ENCODE results near the gene SDK1.

Gene SDK1

GRCh38 chr7:4244041-4244440 is 943.0 kb downstream of the SDK1 start (continued):
- no peak for TF ChIP-seq CTCF (tag by site-specific recombination; IDR thresholded peaks at IDR 0.05)
- TF ChIP-seq ZNF18 (tag by site-specific recombination; IDR thresholded peaks at IDR 0.05), result no peak
- no peak for TF ChIP-seq ZNF555 (tag by site-specific recombination; conservative IDR thresholded peaks at IDR 0.05)
- no peak for TF ChIP-seq ZNF148 (tag by site-specific recombination; IDR thresholded peaks at IDR 0.05; ENCODE audit: borderline replicate concordance)
- TF ChIP-seq KLF17 (tag by site-specific recombination; IDR thresholded peaks at IDR 0.05), result no peak
- no peak for TF ChIP-seq REST (tag by site-specific recombination; IDR thresholded peaks at IDR 0.05)
- no peak for TF ChIP-seq ZNF623 (tag by site-specific recombination; IDR thresholded peaks at IDR 0.05)
- TF ChIP-seq ZFP37 (tag by site-specific recombination; IDR thresholded peaks at IDR 0.05), result no peak

GRCh38 chr7:4244635-4245034 is 943.6 kb downstream of the SDK1 start:
- Histone ChIP-seq H3K36me3 (ENCODE audit: control insufficient read depth in 2 of 2, insufficient read depth in 1 of 2, low read length in 2 of 2) (no peaks in the 10 kb centered on the region), H3K9me3 (ENCODE audit: control insufficient read depth, insufficient read depth, low read depth, low read length) (no peaks in the 10 kb centered on the region), H3K27ac (ENCODE audit: extremely low read depth, low read depth, low read length) (no peak overlapping the region), H3K4me3 (ENCODE audit: low read depth, low read length) (no peak overlapping the region), H3K4me1 (ENCODE audit: control insufficient read depth, insufficient read depth, low read length) (no peaks in the 10 kb centered on the region)
- POLR2A ChIA-PET, result no interaction called here
- CTCF ChIA-PET, result no interaction called here
- TF ChIP-seq ZNF341 (tag by site-specific recombination; IDR thresholded peaks at IDR 0.05; ENCODE audit: low read depth), result no peak
- no peak for TF ChIP-seq KLF7 (tag by site-specific recombination; IDR thresholded peaks at IDR 0.05; ENCODE audit: borderline replicate concordance)
- TF ChIP-seq ZNF121 (tag by site-specific recombination; IDR thresholded peaks at IDR 0.05), result no peak
- no peak for TF ChIP-seq KLF9 (tag by site-specific recombination; IDR thresholded peaks at IDR 0.05; ENCODE audit: low read depth)
- TF ChIP-seq ZNF776 (tag by site-specific recombination; IDR thresholded peaks at IDR 0.05; ENCODE audit: borderline replicate concordance), result no peak
- TF ChIP-seq IKZF3 (tag by site-specific recombination; IDR thresholded peaks at IDR 0.05), result no peak
- TF ChIP-seq SCRT1 (tag by site-specific recombination; IDR thresholded peaks at IDR 0.05; ENCODE audit: borderline replicate concordance), result no peak
- TF ChIP-seq ZBTB10 (tag by site-specific recombination; IDR thresholded peaks at IDR 0.05), result no peak
- no peak for TF ChIP-seq REST (tag by site-specific recombination; IDR thresholded peaks at IDR 0.05)

Measured in HEK293 (cell line).